Transverse colon (tissue), 4 donors: Measurements from ENCODE around the gene CCN5. TPM values are rescaled to one million over a fixed set of nuclear protein-coding genes. Genes with fewer than 3 reads are reported as not detected.

Experiments
- DNase-seq: peaks from one replicate; pipeline ENCODE4 v3.0.0-alpha.2; 2019
- H3K27ac ChIP-seq, 4 donors: fragments of 200-600 bp; sonication (generic); 2 replicates each; pipeline ENCODE4 v1.5.1; 2016 to 2018; ENCODE audit warnings: inconsistent platforms in 4 of 4
- H3K27me3 ChIP-seq: fragments of 200-600 bp; sonication (generic); 2 replicates; pipeline ENCODE4 v1.5.1; 2017; ENCODE audit warnings: inconsistent platforms
- H3K36me3 ChIP-seq, 4 donors: fragments of 200-600 bp; sonication (generic); 2 replicates each; pipeline ENCODE4 v1.5.1; 2017 to 2019; ENCODE audit warnings: inconsistent platforms in 4 of 4
- H3K4me1 ChIP-seq, 4 donors: fragments of 200-600 bp; sonication (generic); 2 replicates each; pipeline ENCODE4 v1.5.1; 2017 to 2020; ENCODE audit warnings: inconsistent platforms in 4 of 4
- H3K4me3 ChIP-seq, 4 donors: fragments of 200-600 bp; sonication (generic); 1 replicate in 1 of 4; 2 replicates in 3 of 4; pipeline versions ENCODE4 v1.5.1 to v1.6.1; 2017 to 2019; ENCODE audit warnings: inconsistent platforms in 4 of 4
- H3K9me3 ChIP-seq, 2 donors: fragments of 200-600 bp; sonication (generic); 2 replicates each; pipeline ENCODE4 v1.5.1; 2017 to 2019; ENCODE audit warnings: inconsistent platforms in 2 of 2
- EP300 ChIP-seq: sonication (generic); formaldehyde crosslinking; IDR thresholded peaks from one replicate; pipeline ENCODE4 v1.6.1; 2017; ENCODE audit warnings: antibody characterized with exemption, low read depth
- POLR2A ChIP-seq: fragments of 450-650 bp; IDR thresholded peaks from one replicate; pipeline ENCODE4 v1.6.1; 2016; ENCODE audit warnings: antibody characterized with exemption, mild to moderate bottlenecking, moderate library complexity
- POLR2AphosphoS5 ChIP-seq, 3 donors: sonication (generic); formaldehyde crosslinking; IDR thresholded peaks; one replicate each; pipeline ENCODE4 v1.6.1; 2016; ENCODE audit warnings: antibody characterized with exemption in 3 of 3
- WGBS, 2 donors: methylation state at CpG; one replicate each; pipeline ENCODE4 v1.1.5; 2018; ENCODE audit warnings: low coverage in 1 of 2; 5-methylcytosine and 5-hydroxymethylcytosine counted together
- in situ Hi-C, 4 donors: fragments of 200-750 bp; cut with MboI; loops; one replicate each; pipeline versions ENCODE4 v1.15.0 to v1.15.1; 2017; ENCODE audit warnings: low sequenced_read_pairs in 3 of 4, low pct_ligation_motif_present in 1 of 4, low pct_unique_long_range_greater_than_20kb in 1 of 4
- intact Hi-C: fragments of 100-400 bp; cut with DNase I; formaldehyde crosslinking; loops from one replicate; pipeline ENCODE4 v1.15.1; 2023; ENCODE audit warnings: low total_unique reads
- total RNA-seq, 4 donors: library from RNA; depleted of rRNA; stranded (reverse); fragments of >200 nt; gene quantifications; one replicate each; pipeline ENCODE4 v1.1.0, GENCODE V29; 2016
- TF ChIP-seq, protein P1 (sequence below), 5 experiments: fragments of 200-600 bp in 3 of 5; fragments of 450-650 bp in 2 of 5; sonication (generic) in 3 of 5; IDR thresholded peaks; 1 replicate in 2 of 5; 2 replicates in 3 of 5; pipeline ENCODE4 v1.5.1; 2016 to 2017; ENCODE audit warnings: antibody characterized with exemption in 5 of 5, inconsistent platforms in 3 of 5, mild to moderate bottlenecking in 2 of 5, moderate library complexity in 1 of 5

Gene CCN5
- total RNA-seq, 4 donors from 2014 or later = 9.5 to 20.6 (median 15.9) TPM

DNA sequence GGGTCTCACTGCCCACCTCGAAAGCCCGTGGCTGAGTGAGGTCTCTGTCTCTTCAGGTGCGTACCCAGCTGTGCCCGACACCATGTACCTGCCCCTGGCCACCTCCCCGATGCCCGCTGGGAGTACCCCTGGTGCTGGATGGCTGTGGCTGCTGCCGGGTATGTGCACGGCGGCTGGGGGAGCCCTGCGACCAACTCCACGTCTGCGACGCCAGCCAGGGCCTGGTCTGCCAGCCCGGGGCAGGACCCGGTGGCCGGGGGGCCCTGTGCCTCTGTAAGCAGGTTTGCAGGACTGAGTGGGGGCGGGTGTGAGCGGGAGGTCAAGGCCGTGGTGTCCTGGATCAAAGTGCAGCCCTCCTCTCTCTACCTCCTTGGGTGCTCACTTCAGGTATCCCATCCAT is 4.7 kb downstream of the CCN5 start:
- Histone ChIP-seq H3K27me3 (peaks cover 4% of the 10 kb centered on the region), H3K36me3 (no peaks in the 10 kb centered on the region), H3K4me3 (no peak overlapping the region), H3K4me1 (peaks cover 2 to 7% (median 5%) of the 10 kb centered on the region in 4 donors), H3K9me3 (no peaks in the 10 kb centered on the region), H3K27ac (no peak overlapping the region)
- in situ Hi-C loops (no loop called here), intact Hi-C loops (no loop called here)
- no peak for DNase-seq
- TF ChIP-seq POLR2AphosphoS5 (IDR thresholded peaks at IDR 0.05) (no peak), EP300 (no peak), POLR2A (no peak)
- TF ChIP-seq, protein P1, sequence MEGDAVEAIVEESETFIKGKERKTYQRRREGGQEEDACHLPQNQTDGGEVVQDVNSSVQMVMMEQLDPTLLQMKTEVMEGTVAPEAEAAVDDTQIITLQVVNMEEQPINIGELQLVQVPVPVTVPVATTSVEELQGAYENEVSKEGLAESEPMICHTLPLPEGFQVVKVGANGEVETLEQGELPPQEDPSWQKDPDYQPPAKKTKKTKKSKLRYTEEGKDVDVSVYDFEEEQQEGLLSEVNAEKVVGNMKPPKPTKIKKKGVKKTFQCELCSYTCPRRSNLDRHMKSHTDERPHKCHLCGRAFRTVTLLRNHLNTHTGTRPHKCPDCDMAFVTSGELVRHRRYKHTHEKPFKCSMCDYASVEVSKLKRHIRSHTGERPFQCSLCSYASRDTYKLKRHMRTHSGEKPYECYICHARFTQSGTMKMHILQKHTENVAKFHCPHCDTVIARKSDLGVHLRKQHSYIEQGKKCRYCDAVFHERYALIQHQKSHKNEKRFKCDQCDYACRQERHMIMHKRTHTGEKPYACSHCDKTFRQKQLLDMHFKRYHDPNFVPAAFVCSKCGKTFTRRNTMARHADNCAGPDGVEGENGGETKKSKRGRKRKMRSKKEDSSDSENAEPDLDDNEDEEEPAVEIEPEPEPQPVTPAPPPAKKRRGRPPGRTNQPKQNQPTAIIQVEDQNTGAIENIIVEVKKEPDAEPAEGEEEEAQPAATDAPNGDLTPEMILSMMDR (IDR thresholded peaks at IDR 0.05) = no peak
- WGBS, 2 donors = 93% methylated on average over 13 of the region's 19 CpGs; no CpG with 5 or more reads in 1 of the 2 donors

DNA sequence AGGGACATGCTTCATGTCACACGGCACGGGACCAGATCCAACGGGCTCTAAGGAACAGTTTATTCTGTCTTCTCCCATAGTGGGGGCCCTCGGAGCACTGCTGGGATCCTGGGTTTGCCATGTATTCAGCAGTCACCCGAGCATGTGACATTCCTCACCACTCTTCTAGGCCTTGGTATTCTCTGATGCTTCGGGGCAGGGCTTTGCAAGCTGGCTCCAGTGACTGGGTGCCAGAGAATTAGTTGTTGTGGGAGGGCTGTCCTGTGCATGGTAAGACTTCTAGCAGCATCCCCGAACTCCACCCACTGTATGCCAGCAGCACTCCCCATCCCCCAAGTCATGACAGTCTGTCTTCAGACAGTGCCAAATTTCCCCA is 5.4 kb downstream of the CCN5 start:
- no peak for DNase-seq
- peak overlapping the region in 3 of 4 donors; percentile 33 to 35 (median 35) for H3K27ac ChIP-seq
- WGBS, 2 donors = 58 to 62% methylated on average over 6 to 7 of the region's 7 CpGs
- H3K27me3 ChIP-seq = peaks cover 9% of the 10 kb centered on the region
- in situ Hi-C loops = no loop called here
- no peaks in the 10 kb centered on the region for H3K9me3 ChIP-seq
- intact Hi-C loops = no loop called here
- no peak overlapping the region for H3K4me3 ChIP-seq
- no peak for TF ChIP-seq EP300
- TF ChIP-seq, protein P1 (IDR thresholded peaks at IDR 0.05) = no peak
- TF ChIP-seq POLR2AphosphoS5 (IDR thresholded peaks at IDR 0.05) = no peak
- no peak for TF ChIP-seq POLR2A
- H3K4me1 ChIP-seq = no peaks in the 10 kb centered on the region
- no peaks in the 10 kb centered on the region for H3K36me3 ChIP-seq

DNA sequence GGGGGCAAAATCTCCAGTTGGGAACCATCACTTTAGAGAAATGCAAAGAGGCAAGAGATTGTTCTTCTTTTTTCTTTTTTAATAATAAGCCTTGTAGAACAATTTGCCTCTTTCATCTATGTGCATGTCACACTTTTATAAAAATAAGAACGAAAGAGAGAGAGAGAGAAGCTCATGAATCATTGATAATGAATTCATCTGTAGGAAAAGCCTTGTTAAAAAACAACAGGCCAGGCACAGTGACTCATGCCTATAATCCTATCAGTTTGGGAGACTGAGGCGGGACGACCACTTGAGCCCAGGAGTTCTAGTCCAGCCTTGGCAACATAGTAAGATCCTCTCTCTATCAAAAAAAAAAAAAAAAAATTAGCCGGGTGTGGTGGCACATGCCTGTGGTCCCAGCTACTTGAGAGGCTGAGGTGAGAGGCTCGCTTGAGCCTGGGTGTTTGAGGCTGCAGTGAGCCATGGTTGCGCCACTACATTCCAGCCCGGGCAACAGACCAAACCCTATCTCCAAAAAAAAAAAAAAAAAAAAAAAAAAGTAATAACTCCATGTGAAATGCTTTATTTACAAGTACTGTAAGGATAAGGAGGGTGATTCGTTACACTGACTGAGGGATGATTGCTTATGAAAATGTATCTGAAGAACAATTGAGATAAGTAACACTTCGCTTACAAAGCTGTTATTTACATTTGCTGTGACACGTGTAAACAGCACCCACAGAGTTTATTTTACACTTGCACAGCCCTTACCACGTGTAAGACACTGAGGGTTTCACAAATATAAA is 6.0 kb downstream of the CCN5 start:
- WGBS, 2 donors = 41 to 50% methylated on average over 11 of the region's 11 CpGs
- TF ChIP-seq POLR2A = no peak
- TF ChIP-seq, protein P1 (IDR thresholded peaks at IDR 0.05) = no peak
- TF ChIP-seq POLR2AphosphoS5 (IDR thresholded peaks at IDR 0.05) = no peak
- TF ChIP-seq EP300 = no peak
- in situ Hi-C loops (no loop called here), intact Hi-C loops (no loop called here)
- Histone ChIP-seq H3K36me3 (no peaks in the 10 kb centered on the region), H3K27me3 (peaks cover 9% of the 10 kb centered on the region), H3K4me1 (no peaks in the 10 kb centered on the region), H3K9me3 (no peaks in the 10 kb centered on the region), H3K4me3 (no peak overlapping the region), H3K27ac (peak overlapping the region in 3 of 4 donors; percentile 33 to 35 (median 35))
- no peak for DNase-seq

DNA sequence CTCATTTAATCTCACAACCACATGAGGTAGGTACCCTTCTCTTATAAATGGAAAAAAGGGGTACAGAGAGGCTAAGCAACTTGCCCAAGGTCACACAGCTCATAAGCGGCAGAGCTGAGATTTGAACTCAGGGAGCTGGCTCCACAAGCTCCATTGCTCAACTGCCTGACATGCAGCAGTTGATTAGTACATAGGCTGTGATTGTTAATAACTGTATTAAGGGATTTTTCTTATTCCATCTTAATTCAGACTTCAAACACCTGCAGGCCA is 6.6 kb downstream of the CCN5 start:
- intact Hi-C loops = no loop called here
- H3K9me3 ChIP-seq = no peaks in the 10 kb centered on the region
- in situ Hi-C loops = no loop called here
- no peak for DNase-seq
- no peak overlapping the region for H3K4me3 ChIP-seq
- H3K4me1 ChIP-seq = no peaks in the 10 kb centered on the region
- peaks cover 9% of the 10 kb centered on the region for H3K27me3 ChIP-seq
- 83 to 89% methylated on average over 1 of the region's 1 CpG for WGBS, 2 donors
- H3K27ac ChIP-seq = no peak overlapping the region
- H3K36me3 ChIP-seq = no peaks in the 10 kb centered on the region
- TF ChIP-seq EP300 (no peak), POLR2A (no peak)

DNA sequence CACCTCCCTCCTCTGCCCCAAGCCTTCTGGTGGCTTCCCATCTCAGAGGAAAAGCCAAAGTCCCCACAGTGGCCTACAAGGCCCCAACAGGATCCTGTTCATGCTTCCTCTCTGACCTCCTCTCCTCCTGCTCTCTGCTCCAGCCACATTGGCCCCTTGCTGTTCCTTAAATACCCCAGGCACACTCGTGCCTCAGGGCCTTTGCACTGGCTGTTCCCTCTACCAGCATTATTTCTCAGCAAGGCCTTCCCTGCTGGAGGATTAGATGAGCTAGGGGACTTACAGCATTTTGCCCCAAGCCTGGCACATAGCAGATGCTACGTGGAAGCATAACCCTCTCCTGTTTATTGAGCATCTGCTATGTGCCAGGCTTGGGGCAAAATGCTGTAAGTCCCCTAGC is 7.8 kb downstream of the CCN5 start:
- Histone ChIP-seq H3K4me3 (no peak overlapping the region), H3K4me1 (no peaks in the 10 kb centered on the region), H3K36me3 (no peaks in the 10 kb centered on the region), H3K27ac (no peak overlapping the region), H3K27me3 (peaks cover 9% of the 10 kb centered on the region), H3K9me3 (no peaks in the 10 kb centered on the region)
- 74% methylated on average over 2 of the region's 2 CpGs; no CpG with 5 or more reads in 1 of the 2 donors for WGBS, 2 donors
- no peak for DNase-seq
- TF ChIP-seq EP300 (no peak), POLR2A (no peak), POLR2AphosphoS5 (IDR thresholded peaks at IDR 0.05) (no peak)
- TF ChIP-seq, protein P1 (IDR thresholded peaks at IDR 0.05) = no peak
- intact Hi-C loops (no loop called here), in situ Hi-C loops (no loop called here)
